HG02759 (cell line): Measurements from ENCODE around the gene CDCA8.
A peak's percentile ranks its signal among the peaks of the same experiment; 100 is the strongest.

Experiments
- ATAC-seq: cut with Tn5 transposase; IDR thresholded peaks from one replicate; pipeline ENCODE4 v1.9.1; 2021; ENCODE audit warnings: mild to moderate bottlenecking, moderate library complexity; ENCODE audit not compliant: unreplicated experiment

The CDCA8 gene

DNA sequence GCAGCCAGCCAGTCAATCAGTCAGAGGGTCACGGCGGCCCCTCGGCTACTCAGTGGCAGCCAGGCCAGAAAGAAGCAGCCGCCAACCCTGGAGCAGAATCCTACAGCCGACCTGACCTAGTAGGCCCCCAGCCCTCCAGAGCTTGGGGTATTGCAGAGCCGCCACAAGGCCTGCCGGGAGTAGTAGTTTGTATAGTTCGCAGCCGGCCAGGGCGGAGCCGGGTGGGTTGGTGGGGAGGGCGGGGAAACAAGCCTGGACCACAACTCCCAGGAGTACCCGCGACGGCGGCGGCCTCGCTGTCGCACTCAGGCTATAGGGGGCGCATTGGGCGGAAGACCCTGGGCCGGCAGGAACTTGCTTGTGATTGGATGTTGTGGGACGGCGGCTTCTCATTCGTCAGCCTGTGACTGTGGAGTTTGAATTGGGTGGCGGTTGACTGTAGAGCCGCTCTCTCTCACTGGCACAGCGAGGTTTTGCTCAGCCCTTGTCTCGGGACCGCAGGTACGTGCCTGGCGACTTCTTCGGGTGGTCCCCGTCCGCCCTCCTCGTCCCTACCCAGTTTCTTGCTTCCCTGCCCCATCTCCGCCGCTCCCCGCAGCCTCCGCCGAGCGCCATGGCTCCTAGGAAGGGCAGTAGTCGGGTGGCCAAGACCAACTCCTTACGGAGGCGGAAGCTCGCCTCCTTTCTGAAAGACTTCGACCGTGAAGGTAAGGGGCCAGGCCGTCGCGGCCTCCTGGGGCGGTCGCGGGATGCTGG, at the start of gene CDCA8:
Gene CDCA8, plus strand, starts transcription at position 439 of the 756 bp plus-strand sequence. Its CDS starts 175 bp downstream, at position 614.
- ATAC-seq, result peak; percentile 85

GRCh38 chr1:37647281-37647680, 45.0 kb upstream of the CDCA8 start:
- no peak for ATAC-seq

- no peak for ATAC-seq
Measured at GRCh38 chr1:37650173-37650572, 42.1 kb upstream of the CDCA8 start.

DNA sequence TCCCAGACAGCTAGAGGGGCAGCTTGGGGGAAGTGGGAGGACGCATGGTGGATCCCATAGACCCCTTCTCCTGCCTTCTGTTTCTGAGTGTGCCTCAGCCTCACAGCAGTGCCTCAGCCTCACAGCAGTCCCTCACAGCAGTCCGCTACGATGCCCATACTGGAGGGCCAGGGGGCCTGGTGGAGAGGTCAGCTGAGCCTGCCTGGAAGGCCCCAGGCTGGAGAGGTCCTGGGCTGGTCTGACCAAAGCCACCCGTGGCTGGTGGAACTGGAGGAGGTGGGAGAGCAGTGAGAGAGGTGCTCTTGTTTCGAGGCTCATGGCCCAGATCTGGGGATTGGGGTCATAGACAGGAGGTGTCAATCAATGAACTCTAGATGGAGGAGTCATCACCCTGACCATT, 41.6 kb upstream of the CDCA8 start:
- no peak for ATAC-seq

- no peak for ATAC-seq
Measured at GRCh38 chr1:37651803-37652202, 40.5 kb upstream of the CDCA8 start.

DNA sequence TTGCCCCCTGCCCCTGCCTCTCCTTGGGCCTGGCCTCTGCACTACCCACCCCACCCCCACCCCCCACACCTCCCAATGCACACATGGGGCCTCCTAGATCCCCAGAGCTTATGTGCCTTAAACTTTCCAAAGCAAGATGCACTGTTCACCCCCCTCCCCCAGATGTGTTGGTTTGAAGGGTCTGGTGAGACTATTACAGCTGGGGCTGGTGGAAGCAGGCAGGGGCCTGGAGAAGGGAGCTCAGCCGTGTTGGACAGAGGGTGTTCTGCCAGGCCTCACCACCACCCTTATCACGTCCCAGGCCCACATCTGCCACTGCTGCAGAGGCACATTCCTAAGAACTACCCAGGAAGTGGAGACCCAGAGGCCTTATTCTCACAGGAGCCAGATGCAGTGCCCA, 39.3 kb upstream of the CDCA8 start:
- ATAC-seq, result no peak

DNA sequence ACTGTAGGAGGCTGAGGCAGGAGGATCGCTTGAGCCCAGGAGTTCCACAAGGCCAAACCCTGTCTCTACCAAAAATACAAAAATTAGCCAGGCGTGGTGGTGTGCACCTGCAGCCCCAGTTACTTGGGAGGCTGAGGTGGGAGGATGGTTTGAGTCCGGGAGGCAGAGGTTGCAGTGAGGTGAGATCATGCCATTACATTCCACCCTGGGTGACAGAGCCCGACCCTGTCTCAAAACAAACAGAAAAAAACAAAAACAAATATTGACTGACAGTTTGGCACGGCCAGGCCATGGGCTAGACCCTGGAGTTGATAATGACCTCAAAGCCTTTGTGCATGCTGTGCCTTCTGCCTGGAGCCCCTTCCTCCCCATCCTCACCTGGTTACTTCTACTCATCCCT, 38.4 kb upstream of the CDCA8 start:
- ATAC-seq, result no peak

- ATAC-seq, result no peak
Measured at GRCh38 chr1:37655274-37655673, 37.0 kb upstream of the CDCA8 start.

GRCh38 chr1:37656026-37656425, 36.3 kb upstream of the CDCA8 start:
- no peak for ATAC-seq

DNA sequence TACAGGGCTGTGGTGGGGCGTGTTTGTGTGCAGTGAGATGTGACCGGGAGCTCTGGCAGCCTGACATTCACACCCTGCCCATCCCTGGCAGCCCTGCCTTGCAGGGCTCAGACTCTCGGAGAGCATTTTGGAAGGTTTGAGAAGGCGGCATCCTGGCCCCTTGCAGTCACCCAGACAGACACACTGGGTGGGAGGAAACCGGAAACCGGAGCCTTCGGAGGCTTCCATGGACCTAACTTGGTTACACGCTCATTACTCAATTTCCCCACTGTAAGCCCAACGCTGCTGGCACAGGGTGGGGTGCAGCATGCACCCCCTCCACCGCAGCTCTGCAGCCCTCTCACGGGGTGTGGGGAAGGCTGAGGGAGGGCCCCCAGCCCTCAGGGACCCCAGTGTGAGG, 35.4 kb upstream of the CDCA8 start:
- no peak for ATAC-seq

- ATAC-seq, result no peak
Measured at GRCh38 chr1:37657620-37658412, 34.5 kb upstream of the CDCA8 start.

GRCh38 chr1:37658486-37658885, 33.8 kb upstream of the CDCA8 start:
- no peak for ATAC-seq

DNA sequence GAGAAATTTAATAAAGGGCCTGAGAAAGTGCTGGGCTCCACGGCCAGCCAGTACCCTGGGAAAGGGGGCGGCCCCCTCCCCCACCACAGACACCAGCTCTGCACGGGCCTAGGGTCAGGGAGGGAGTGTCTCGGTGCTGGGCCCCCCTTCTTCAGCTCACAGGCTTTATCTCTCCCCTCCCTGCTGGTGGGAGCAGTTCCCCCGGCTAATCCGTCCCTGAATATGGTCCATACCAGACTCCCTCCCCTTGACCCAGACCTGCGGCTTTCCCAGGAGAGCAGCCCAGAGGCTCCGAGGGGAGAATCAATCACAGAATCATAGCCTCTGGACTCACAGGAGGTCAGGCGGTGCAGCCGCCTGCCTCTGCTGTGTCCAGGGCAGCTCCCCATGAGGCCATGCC, 31.7 kb upstream of the CDCA8 start:
- ATAC-seq, result no peak

- no peak for ATAC-seq
Measured at GRCh38 chr1:37661401-37661800, 30.9 kb upstream of the CDCA8 start.

DNA sequence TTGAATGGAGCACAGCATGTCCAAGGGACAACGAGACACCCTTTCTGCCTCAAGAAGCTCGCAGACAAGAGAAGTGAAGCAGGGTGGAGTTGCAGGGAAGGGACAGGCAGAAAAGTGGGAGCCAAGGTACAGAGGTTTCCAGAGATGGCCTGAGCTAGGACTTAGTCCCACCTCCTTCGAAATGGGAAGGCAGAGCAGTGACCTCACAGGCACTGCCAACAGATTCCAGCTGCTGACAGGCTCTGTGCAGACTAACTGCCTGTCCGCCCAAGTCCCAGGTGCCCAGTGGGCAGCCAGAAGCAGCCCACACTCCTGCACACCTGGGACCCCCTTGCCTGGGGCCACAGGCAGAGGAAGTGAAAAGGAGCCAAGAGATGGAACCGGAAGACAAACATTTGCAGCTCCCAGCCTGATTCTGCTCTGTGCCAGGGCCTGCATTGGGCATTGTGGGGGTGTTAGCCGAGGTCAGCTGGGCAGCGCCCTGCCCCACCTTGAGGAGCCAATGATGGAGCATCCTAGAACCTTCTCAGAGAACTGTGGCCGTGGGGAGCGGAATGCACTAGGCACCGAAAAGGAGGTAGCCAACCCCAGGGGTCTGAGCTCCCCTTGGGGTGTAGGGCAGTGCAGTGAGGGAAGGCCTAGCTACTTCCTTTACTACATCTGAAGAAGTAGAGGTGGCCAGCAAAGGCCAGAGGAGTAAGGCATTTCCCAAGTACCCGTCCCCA, 30.1 kb upstream of the CDCA8 start:
- ATAC-seq, result no peak

GRCh38 chr1:37663426-37664000, 28.8 kb upstream of the CDCA8 start:
- no peak for ATAC-seq

- no peak for ATAC-seq
Measured at GRCh38 chr1:37666241-37666867, 26.0 kb upstream of the CDCA8 start.

DNA sequence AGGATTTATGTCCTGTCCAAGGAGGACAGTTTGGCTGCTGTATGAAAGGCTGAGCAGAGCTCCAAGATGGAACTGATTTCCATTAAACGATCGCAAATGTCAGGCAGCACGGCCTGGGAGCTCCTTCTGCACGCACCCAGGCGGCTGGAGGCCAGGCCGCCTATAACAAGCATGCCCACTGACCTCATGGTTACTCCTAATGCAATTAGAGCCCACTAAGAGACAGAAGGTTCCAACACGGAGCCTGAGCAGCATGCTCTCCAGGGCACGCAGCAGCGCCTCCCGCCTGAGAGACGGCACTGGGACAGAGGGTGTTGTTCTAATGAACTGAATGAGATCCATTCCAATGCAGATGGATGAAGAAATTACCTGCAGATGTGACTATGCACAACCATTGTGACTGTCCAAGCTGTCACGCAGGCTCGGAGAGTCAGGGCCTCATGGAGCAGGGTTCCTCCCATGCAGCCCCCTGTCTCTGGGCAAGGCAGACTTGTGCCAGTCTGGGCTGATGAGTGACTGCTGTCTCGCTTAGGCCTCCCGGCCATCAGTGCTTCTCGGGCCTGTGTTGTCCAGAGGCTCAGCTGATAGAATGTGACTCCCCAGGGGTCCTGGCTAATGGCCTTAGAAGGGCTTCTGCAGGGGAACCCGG, 25.2 kb upstream of the CDCA8 start:
- ATAC-seq, result no peak

- no peak for ATAC-seq
Measured at GRCh38 chr1:37670133-37670532, 22.2 kb upstream of the CDCA8 start.

- no peak for ATAC-seq
Measured at GRCh38 chr1:37671261-37671660, 21.1 kb upstream of the CDCA8 start.
